ENCODE data around the gene TMEM121.
"Not testable (repeated sequence)": the region's sequence is repeated elsewhere in the genome, so short reads cannot be mapped to it uniquely, and the experiment has no call there.

DNA sequence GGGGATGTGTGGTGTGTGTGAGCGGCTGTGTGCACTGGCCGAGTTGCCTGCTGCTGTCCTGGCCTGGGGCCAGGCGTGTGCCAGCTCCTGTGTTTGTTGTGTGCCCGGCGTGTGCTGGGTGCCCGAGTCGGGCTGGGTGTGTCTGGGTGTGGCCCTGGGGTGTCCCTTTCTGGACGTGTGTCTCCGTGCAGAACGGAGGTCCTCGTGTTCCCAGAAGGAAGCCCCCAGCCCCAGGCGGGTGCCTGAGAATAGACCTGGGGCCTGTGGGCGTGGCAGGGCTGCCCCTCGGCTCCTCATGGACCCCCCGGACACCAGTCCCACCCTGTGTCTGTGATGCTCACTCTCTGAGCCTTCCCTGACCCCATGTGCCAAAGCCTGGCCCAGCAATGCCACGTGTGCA is 38.2 kb downstream of the TMEM121 start:
- TF ChIP-seq CTCF (IDR thresholded peaks at IDR 0.05; ENCODE audit: low read depth, low read length, poor library complexity, severe bottlenecking); EZH2phosphoT487 (IDR thresholded peaks at IDR 0.05; ENCODE audit: borderline replicate concordance, low read length): not testable (repeated sequence)
